ENCODE results near the gene GNAI3.

Gene GNAI3

GRCh38 chr1:109578947-109579443 lies 30.6 kb downstream of the GNAI3 start:
- TF ChIP-seq CTCF (IDR thresholded peaks at IDR 0.05; ENCODE audit: low read depth, low read length, missing control alignments): no peak
- H3K4me3 ChIP-seq (replicated peaks; ENCODE audit: low read depth, low read length): no peak overlapping the region
- DNase-seq (ENCODE audit: extremely low read depth, low read depth): no peak

- no peak overlapping the region for H3K4me3 ChIP-seq (replicated peaks; ENCODE audit: low read depth, low read length)
- DNase-seq (ENCODE audit: extremely low read depth, low read depth): no peak
- no peak for TF ChIP-seq CTCF (IDR thresholded peaks at IDR 0.05; ENCODE audit: low read depth, low read length, missing control alignments)
Observed at GRCh38 chr1:109579491-109579890, 31.1 kb downstream of the GNAI3 start.

GRCh38 chr1:109582021-109582420 lies 33.6 kb downstream of the GNAI3 start:
- TF ChIP-seq CTCF (IDR thresholded peaks at IDR 0.05; ENCODE audit: low read depth, low read length, missing control alignments): no peak
- DNase-seq (ENCODE audit: extremely low read depth, low read depth): no peak

GRCh38 chr1:109584766-109585165 lies 36.4 kb downstream of the GNAI3 start:
- DNase-seq (ENCODE audit: extremely low read depth, low read depth): no peak
- H3K4me3 ChIP-seq (replicated peaks; ENCODE audit: low read depth, low read length): no peak overlapping the region
- no peak for TF ChIP-seq CTCF (IDR thresholded peaks at IDR 0.05; ENCODE audit: low read depth, low read length, missing control alignments)

More at GRCh38 chr1:109582021-109582420, 33.6 kb downstream of the GNAI3 start:
- H3K4me3 ChIP-seq (replicated peaks; ENCODE audit: low read depth, low read length): no peak overlapping the region

GRCh38 chr1:109586055-109586454 lies 37.6 kb downstream of the GNAI3 start:
- DNase-seq (ENCODE audit: extremely low read depth, low read depth): no peak
- no peak overlapping the region for H3K4me3 ChIP-seq (replicated peaks; ENCODE audit: low read depth, low read length)
- TF ChIP-seq CTCF (IDR thresholded peaks at IDR 0.05; ENCODE audit: low read depth, low read length, missing control alignments): no peak

GRCh38 chr1:109589177-109589576 lies 40.8 kb downstream of the GNAI3 start:
- TF ChIP-seq CTCF (IDR thresholded peaks at IDR 0.05; ENCODE audit: low read depth, low read length, missing control alignments): no peak
- DNase-seq (ENCODE audit: extremely low read depth, low read depth): no peak
- H3K4me3 ChIP-seq (replicated peaks; ENCODE audit: low read depth, low read length): no peak overlapping the region

- no peak for DNase-seq (ENCODE audit: extremely low read depth, low read depth)
- no peak for TF ChIP-seq CTCF (IDR thresholded peaks at IDR 0.05; ENCODE audit: low read depth, low read length, missing control alignments)
- H3K4me3 ChIP-seq (replicated peaks; ENCODE audit: low read depth, low read length): no peak overlapping the region
Observed at GRCh38 chr1:109589679-109590078, 41.3 kb downstream of the GNAI3 start.

Measured in HFF-Myc (cell line).